GM13976 (cell line): Measurements from ENCODE around the gene AP3S2.

ENCODE experiments used
- DNase-seq: peaks from one replicate; pipeline ENCODE4 v3.0.0; 2012; ENCODE audit warnings: low spot score
- CTCF ChIP-seq: IDR thresholded peaks from 2 replicates; pipeline ENCODE4 v1.5.1; 2012; ENCODE audit warnings: borderline replicate concordance, mild to moderate bottlenecking; ENCODE audit not compliant: insufficient read depth; ENCODE audit errors: extremely low read depth, missing control alignments, control extremely low read depth
- in situ Hi-C: fragments of 300-500 bp; cut with MboI; formaldehyde crosslinking; loops from one replicate; pipeline ENCODE4 v1.12.0; 2022; ENCODE audit warnings: low sequenced_read_pairs, mixed read lengths, inconsistent platforms; ENCODE audit not compliant: unreplicated experiment

Gene AP3S2

GRCh38 chr15:89781055-89781454, 112.7 kb downstream of the AP3S2 start:
- in situ Hi-C loops = no loop called here
- DNase-seq = no peak
- TF ChIP-seq CTCF = no peak

GRCh38 chr15:89780601-89781000, 113.2 kb downstream of the AP3S2 start:
- in situ Hi-C loops = no loop called here
- TF ChIP-seq CTCF = no peak
- DNase-seq = no peak
